NCI-H526 (cell line): ENCODE data around the gene MET.
"Not testable (repeated sequence)": the region's sequence is repeated elsewhere in the genome, so short reads cannot be mapped to it uniquely, and the experiment has no call there.

Source experiments
- DNase-seq, 2 experiments: peaks; one replicate each; lab custom pipeline; 2025; lab: John Stamatoyannopoulos, UW

MET gene

DNA sequence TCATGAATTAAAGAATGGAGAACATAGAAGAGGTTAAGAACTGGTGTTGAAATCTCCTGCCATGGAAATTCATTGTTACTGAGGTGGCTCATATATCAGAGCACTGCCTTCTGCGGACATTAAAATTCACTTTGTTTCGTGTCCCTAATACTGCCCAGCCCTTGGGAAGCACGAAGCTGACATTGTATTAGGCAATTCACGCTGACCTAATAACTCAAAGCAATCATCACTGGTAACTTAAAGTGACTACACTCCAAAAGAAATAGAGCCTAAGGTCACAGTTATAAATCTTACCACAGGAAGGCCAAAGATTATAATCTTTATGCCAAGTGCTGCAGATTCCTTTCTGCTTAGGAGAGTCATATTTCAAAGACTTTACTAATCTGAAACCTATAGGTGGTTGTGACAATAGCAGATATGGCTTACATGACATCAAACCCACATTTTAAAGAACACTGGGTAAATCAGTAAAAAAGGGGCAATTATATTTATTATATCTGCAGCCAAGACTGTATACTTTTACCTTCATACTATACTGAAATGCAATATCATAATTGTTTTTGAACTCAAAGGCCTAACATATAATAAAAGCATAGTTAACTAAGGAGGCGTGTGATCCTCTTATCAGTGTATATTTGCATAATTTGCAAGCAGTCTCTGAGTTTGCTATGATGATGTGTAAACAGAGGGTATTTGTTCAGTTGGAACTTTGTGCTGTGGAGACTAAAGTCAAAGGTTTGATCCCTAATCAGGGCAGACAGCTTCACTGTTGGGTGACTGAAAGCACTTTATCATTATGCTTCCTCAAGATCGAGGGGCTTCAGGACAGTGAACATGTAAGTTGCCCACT lies 138.5 kb downstream of the MET start:
- DNase-seq, result peak; percentile 87 to 89

DNA sequence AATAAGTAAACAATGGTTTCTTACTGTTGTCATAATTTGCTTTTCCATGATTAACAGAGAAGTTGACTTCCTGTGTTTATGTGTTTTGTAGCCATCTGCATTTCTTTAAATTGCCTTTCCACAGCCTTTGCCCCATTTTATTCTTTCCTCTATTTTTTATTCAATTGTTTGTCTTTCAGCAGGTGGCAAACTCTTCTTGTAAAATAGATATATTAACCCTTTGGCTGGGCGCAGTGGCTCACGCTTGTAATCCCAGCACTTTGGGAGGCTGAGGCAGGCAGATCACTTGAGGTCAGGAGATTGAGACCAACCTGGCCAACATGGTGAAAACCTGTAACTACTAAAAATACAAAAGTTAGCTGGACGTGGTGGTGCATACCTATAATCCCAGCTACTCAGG lies 139.8 kb downstream of the MET start:
- no peak for DNase-seq

DNA sequence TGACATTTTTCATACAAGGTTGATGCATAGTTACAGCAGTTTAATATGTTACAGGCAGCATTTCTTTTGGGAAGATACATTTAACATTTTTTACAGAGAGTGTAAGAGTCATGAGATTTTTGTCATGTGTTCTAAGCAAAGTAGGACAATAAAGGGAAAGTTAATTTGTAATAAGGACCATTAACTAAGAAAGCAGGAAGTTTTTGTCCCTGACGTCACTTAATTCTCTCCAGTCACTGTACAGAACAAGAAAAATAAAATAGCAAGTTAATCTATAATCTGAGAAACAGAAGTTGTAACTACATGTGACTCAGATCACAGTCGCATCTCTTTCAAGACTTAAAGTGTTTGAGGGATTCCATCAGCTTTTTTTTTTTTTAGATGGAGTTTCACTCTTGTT lies 140.9 kb downstream of the MET start:
- no peak for DNase-seq

DNA sequence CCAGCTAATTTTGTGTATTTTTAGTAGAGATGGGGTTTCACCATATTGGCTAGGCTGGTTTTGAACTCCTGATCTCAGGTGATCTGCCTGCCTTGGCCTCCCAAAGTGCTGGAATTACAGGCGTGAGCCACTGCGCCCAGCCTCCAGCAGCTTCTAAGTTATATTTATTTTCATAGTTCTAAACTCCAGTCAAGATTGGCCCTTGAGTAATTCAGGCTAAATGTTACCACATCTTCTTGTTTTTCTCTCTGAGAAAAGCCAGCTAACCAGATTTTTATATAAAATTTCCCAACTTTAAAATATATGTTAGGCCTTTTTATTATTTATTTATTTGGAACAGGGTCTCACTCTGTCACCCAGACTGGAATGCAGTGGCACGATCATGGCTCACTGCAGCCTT lies 141.4 kb downstream of the MET start:
- DNase-seq, result not testable (repeated sequence)

DNA sequence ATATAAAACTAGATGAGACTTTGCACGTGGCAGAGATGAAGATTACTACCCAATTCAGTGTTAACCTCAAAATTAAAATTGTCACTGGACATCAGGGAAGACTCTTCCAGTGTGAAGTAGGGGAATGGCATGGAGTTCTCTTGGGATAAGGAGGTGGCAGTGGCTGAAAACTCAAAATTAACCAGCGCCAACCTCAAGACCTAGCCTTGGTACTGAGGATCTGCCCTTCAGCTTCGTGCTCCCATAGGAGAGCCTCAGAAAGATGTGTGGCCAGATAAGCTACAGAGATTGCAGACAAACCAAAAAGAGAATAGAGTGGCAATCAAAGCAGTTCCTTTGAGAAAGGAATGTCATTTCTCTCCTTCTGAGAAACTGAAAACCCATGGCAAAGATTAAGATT lies 143.0 kb downstream of the MET start:
- DNase-seq, result no peak

DNA sequence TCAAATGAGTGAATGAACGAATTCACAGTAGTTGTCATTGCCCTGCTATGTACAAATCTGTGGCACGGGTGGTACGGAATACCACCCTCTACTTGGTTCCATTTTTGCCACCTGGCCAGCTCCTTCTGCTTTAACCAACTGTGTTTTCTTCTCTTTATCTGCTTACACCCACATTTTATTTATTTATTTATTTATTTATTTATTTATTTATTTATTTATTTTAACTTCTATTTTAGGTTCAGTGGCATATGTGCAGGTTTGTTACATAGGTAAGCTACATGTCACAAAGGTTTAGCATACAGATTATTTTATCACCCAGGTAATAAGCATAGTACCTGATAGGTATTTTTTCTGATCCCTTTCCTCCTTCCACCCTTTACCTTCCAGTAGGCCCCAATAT lies 148.2 kb downstream of the MET start:
- no peak for DNase-seq

DNA sequence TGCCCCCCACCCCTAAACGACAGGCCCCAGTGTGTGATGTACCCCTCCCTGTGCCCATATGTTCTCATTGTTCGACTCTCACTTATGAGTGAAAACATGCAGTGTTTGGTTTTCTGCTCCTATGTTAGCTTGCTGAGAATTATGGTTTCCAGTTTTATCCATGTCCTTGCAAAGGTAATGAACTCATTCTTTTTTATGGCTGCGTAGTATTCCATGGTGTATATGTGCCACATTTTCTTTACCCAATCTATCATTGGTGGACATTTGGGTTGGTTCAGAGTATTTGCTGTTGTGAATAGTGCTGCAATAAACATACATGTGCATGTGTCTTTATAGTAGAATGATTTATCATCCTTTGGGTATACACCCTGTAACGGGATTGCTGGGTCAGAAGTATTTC lies 149.7 kb downstream of the MET start:
- DNase-seq, result not testable (repeated sequence)

DNA sequence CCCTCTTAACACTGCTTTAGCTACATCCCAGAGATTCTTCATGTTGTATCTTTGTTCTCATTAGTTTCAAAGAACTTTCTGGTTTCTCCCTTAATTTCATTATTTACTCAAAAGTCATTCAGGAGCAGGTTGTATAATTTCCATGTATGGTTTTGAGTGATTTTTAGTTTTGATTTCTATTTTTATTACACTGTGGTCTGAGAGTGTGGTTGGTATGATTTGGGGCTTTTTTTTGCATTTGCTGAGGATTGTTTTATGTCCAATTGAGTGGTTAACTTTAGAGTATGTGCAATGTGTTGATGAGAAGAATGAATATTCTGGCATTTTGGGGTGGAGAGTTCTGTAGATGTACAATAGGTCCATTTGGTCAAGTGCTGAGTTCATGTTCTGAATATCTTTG lies 152.5 kb downstream of the MET start:
- no peak for DNase-seq

DNA sequence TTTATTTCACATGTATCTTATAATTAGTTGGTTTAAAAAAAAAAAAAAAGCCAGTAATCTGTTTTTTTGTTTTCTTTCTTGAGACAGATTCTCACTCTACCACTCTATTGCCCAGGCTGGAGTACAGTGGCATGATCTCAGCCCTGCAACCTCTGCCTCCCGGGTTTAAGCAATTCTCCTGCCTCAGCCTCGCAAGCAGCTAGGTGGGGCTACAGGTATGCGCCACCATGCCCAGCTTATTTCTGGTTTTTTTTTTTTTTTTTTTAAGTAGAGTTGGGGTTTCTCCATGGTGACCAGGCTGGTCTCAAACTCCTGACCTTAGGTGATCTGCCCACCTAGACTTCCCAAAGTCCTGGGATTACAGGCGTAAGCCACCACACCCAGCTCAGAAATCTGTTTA lies 156.3 kb downstream of the MET start:
- DNase-seq, result peak in 1 of 2 experiments; percentile 7

DNA sequence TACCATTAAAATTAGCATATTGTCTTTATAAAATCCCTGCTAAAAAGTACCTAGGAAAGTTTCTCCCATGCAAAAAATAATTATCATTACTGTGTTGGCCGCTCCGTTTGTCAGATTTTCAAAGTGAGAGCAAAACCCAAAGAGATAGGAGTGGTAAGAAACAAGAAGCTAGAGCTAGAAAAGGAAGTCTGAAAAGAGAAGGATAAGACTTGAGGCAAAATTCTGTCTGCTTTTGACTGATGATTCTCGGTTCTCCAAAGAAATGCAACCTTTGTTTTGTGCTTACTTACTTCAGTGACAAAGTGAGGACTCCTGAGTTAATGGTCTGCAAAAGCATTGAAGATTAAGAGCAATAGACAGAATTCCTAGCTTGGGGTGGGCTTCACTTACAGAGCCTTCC lies 157.0 kb downstream of the MET start:
- no peak for DNase-seq

DNA sequence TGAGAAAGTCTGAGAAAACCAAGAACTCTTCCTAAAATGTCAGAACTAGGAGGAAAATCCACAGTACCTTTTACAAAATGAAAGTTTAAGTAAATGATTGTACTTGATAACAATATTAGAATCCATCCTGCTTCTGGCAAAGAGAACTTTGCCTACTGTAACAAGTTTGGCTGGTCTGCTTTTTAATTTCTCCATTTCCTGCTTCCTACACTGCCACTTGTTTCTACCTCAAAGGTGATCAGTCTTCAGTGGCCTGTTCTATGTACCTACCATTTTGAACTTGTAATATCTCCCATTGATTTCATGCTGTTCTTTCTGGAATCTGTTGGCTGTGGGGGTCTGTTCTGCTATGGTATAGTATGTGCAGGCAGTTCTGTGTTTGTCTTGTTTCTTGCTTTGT lies 157.5 kb downstream of the MET start:
- no peak for DNase-seq

DNA sequence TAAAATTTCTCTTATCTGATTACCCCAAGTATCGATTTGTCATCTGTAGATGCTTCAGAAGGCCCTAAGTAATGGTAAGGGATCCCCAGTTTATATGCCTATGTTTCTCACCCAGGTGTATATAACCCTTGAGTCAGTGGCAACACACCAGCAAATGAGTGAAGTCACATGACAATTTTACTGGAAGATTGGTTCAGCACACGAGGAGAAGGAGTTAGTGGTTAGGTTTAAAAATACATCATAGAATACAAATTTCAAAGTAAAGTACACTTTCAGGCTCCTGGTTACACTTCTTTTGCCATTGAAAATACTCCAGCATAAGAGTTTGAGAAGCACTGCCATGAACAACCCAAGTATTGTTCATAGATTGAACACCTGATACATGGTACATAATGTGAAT lies 160.7 kb downstream of the MET start:
- no peak for DNase-seq

DNA sequence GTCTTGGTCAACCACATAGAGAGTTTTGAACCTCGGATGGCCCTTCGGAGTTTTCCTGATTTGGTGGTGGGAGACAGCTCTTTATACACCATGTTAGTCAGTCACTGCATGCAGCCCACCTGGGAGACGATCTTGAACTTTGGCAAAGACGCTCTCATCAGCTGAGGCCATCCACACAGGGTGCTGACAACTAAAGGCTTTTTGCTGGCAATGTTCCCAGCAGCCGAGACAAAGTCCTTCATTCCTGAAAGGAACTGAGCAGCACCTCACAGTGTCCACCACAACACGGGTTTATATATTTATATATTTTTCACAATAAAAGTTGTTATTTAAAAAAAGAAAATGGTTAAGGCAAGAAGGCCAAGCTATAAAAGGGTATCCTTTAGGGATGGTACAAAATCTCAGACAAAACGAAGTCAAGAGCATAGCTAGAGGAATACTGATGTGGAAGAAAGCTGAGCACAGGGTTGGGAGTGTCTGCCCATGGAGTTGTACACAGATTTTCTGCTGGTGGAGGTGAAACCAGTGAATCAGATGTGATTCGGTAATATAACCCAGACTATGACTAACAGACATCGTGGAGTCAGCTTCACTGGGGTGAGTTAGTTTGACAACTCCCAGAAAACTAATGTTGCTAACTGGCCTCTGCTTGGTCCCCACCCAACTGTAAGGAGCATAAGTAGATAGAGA lies 163.0 kb downstream of the MET start:
- DNase-seq, result no peak

DNA sequence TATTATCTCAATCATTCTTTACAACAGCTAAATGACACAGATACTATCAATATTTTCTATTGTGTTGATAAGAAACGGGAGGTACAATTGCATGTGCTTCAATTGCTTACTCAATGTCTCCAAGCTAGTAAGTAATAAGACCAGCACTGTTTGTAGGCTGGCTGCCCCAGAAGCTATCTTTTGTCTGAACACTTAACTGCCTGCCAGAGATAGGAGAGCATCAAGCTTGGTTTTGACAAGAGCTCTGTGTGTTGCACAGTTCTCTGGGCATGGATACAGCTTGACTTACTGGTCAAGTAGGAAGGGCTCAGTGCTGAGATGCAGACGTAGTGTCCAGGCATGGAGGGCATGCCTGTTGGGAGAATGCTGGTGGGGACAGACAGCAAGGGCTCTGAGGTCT lies 164.1 kb downstream of the MET start:
- no peak for DNase-seq

DNA sequence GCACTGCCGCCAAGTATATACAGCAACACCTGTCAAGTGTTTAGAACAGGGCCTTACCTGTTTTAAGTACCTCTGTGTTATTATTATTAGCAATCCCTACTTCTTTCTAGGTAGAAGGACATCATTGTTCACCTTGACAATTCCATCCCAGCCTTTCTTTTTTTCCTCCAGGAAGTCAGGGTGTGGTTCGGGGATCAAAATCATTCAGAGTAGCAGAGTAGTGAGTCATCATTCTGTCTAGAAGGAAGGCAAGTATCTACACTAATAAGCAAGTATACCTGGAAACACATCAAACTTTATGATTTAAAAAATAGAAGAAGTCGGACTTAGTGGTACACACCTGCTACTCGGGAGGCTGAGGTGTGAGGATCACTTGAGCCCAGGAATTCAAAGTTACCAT lies 164.9 kb downstream of the MET start:
- DNase-seq, result no peak

DNA sequence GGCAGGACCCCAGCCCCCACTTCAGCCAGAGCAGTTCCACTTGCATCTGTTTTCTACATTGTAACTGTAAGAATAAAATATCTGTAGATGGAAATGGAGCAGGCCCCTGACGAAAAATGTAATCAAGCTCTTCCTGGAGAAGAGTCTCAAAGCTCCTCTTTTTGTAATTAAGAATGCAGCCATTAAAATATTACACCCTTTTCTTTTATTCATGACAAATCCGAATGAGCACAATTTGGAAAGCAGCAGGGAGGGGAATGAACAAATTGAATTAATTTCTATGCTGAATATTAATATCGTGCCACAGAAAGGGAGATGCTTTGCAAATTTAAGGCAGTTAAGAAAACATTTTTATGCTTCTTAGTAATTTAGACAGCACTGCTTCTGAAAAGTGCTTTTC lies 165.6 kb downstream of the MET start:
- DNase-seq, result no peak

DNA sequence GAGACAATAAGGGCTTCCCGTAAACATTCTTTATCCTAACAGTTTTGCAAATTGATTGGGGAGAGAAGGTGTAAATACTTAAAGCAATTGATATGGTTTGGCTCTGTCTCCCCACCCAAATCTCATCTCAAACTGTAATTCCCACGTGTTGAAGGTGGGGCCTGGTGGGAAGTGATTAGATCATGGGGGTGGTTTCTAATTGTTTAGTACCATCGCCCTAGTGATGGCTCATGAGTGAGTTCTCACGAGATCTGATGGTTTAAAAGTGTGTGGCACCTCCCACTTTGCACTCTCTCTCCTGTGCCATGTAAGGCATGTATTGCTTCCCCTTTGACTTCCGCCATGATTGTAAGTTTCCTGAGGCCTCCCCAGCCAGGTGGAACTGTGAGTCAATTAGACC lies 168.3 kb downstream of the MET start:
- DNase-seq, result no peak

DNA sequence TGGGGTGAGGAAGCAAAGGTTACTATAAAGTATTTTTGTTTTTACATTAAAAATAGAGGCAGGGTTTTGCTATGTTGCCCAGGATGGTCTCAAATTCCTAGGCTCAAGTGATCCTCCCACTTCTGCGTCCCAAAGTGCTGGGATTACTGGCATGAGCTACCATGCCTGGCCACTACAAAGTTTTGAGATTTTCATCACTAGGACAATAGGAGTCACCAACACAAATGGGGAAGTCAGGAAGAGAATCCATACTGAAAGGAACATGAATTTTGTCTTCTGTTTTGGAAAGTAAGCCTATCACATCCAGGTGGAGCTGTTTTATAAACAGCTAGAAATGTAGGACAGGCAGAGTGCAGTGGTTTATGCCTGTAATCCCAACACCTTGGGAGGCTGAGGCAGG lies 170.4 kb downstream of the MET start:
- peak in 1 of 2 experiments; percentile 23 for DNase-seq

DNA sequence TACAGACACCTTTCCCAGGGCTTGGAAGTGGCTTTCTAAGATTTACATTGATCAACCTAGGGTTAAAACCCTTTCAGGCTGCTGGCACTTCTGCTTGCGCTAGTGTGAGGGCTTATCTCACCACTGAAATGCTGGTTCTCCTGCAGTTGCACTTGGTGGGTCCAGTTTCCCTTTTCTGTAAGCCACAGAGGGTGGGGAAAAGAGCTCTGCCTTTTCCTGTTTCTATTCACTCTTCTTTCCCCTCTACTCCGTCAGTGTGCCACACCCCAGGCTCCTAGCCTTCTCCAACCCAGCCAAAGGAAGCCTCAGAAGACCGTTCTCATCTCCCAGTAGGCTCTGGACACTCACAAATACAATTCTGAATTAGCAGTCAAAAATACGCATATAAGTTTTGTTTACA lies 171.4 kb downstream of the MET start:
- no peak for DNase-seq
